HG03139 (cell line): ENCODE results near the gene TMEM260.
"Not testable (repeated sequence)": the region's sequence is repeated elsewhere in the genome, so short reads cannot be mapped to it uniquely, and the experiment has no call there.

Experiments used
- ATAC-seq: cut with Tn5 transposase; IDR thresholded peaks from one replicate; pipeline ENCODE4 v1.9.1; 2021; ENCODE audit not compliant: unreplicated experiment

Gene TMEM260

DNA sequence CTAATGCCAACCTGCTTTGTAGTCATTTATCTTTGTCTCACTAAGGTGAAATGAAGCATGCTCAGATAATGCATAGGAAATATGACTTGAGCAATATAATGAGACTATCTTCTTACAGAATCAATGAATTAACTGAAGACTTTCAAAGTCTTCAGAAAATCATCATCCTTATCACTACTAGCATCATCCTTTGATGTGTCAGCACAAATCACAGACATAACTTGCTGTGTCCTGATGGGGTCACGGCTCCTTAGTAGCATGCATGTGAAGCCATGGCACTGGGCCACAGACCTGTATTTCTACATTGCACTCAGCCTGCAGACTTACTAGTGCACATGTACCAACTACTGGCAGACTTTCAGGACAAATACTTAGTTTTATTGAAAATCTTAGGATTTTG lies 18.9 kb downstream of the TMEM260 start:
- no peak for ATAC-seq

DNA sequence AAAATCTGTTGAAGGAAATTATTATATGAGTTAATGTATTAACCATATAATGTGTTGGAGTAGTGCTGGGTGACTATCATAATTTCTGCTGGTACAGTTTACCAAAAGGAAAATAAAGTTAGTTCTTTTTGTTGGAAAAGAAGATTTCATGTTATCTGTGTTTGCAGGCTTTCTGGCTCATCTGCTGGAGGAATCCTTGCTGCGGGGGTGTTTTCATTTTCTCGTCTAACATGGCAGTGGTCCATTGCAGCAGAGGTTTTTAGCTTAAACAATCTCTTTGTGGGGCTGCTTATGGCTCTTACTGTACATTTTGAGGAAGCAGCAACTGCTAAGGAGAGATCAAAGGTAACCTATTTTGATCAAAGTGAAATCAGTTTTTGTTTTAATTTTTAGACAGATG lies 24.1 kb downstream of the TMEM260 start:
- no peak for ATAC-seq

DNA sequence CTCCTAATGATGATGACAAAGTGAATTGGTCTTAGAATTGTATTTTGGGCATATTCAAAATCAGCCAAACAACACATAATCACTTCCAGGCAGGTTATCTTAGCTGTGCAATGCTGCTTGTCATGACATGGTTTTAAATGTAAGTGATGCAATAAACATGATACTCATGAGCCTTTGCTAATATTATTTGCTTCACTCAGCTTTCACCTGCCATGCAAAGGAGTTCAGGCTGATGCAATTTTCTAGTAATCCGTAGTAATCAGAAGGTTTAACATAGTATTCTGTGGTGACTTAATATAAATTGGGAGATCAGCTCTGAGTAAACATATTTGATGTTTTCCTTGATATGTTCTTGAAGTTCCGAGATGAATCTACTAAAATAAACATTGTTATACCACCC lies 29.1 kb downstream of the TMEM260 start:
- ATAC-seq: no peak

DNA sequence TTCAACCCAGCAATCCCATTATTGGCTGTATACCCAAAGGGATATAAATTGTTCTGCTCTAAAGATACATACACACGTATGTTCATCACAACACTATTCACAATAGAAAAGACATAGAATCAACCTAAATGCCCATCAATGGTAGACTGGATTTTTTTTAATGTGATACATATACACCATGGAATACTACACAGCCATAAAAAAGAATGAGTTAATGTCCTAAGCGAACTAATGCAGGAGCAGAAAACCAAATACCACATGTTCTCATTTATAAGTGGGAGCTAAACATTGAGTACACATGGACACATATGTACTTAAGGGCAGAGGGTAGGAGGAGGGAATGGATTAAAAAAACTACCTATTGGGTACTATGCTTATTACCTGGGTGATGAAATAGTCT lies 32.1 kb downstream of the TMEM260 start:
- not testable (repeated sequence) for ATAC-seq

DNA sequence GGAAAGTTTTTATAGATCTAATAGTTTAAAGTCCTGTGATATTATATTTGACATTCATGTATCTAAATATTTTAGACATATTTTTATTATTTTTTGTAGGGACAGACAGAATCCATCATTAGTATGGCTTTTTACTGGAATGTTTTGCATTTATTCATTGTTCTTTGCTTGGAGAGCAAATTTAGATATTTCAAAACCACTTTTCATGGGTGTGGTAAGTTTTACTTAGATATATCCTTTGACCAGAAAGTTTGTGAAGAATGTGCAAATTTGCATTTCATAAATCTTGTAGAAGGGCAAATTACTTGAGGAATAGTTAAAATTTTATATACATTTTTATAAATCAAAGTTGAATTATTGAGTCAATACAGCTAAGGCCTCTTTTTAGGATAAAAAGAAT lies 37.5 kb downstream of the TMEM260 start:
- ATAC-seq: no peak

DNA sequence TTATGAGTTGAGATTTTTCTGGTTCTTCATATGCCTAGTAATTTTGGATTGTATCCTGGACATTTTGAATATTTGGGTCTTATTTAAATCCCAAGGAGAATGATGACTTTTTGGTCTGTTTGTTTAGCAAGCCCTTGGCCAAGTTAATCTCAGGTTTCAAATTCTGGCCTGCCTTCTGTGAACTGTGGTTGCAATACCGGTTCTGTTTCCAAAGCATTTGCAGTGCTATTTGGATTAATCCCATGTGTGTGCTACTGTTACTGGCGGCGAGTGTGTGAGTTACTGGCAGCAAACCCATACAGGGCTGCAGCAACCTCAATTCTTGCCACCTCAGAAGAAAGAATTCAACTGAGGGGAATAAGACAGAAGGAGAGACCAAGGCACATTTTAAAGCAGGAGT lies 51.1 kb downstream of the TMEM260 start:
- no peak for ATAC-seq

DNA sequence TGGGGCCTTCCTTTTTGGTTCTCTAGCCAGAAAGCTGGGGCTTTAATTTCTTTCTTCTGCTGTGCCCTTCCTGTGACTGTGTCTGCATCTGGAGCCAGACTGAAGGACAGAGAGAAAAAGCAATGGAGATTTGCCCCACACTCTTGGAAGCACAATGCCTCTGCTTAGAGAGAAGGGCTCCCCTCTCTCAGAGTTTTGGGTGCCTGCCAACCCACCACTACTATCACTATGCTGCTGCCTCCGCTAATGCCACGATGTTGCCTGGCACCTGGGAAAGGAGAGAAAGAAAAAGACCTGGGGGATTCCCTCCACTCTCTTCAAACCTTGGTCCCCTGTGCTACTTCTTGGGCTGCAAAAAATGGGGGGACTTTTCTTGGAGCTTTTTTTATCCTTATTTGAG lies 52.6 kb downstream of the TMEM260 start:
- no peak for ATAC-seq

DNA sequence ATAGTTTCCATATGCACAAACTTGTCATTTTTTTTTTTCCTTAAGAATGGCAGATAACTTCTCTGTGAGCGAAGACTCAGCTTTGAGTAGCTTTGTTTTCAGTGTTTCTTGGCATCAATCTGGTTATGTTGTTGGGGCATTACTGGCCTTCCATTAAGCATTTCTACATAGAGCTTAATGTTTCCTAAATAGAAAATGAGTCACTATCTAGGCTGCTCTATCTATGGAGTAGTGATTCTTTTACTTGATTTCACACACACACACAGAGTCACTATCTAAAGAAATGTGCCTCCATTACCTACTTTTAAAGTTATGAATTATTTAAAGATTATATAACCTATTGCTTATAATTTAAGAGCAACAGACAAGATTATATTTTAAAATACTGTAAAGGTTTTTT lies 53.9 kb downstream of the TMEM260 start:
- ATAC-seq: no peak

DNA sequence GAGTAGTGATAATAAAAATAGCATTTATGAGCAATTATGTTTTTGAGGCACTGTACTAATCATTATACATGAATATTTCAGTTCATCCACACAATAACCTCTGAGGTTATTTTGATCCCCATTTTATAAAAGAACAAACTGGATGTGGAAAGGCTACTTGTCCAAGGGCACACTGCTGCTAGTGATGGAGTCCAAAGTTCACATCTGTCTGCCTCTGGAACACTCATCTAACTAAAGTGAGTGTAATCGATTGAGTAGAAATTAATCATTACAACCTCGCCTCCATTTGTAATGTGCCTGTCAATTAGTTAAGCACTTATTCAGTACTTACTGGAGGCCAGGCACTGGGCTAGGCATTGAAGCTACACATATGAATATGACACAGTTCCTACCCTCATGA lies 55.4 kb downstream of the TMEM260 start:
- ATAC-seq: no peak

DNA sequence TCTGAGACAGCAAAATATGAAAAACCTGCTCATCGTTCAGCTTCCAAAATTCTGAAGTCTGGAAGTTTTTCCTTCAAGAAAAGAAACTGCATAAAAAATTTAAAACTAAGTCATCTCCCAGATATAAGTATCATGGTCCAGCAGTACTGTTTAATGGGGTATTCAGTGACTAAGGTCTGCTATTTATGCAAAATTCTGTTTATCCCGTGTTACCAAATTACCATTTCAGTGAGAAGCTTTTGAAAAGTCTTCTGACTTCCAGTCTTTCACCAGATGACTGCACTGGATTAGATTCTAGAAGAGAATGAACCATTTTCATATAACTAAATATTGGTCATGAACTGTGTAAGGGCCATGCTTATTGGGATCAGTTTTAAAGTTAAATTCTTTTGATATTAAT lies 67.9 kb downstream of the TMEM260 start:
- no peak for ATAC-seq

DNA sequence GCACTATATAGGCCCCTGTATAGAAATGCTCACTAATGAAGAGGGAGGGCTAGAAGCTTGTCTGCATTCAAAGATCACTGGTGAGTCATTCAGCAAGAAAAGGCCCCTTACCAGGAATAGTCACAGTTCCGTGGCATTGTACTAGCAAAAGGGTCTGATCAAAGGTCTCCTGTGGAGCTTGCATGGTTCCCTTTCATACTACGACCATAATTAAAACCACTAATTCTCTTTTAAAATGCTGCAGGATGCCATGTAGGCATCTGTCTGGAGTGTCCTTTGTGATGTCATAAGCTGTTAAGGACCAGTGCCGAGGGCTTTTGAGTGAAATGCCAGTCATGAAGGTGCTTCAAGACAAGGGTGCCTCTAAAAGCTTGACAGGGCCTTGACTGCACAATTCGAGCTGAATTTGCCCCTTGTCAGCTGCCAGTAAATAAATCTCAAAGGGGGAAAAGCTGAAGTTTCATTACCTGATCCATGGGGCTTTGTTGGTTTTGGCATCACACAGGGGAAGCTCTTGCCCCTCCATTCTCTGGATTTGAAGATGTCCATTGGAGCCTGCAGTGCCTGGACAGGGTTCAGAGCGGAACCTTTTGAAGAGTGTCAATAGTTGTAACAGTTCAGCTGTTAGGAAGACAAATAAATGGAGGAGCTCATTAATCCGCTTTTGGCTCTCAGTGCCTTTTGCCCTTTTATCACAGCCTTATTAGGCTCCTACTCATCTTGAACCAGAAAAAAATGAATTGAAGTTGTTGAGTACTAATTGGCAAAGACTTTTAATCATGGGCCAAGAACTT lies 69.1 kb downstream of the TMEM260 start:
- ATAC-seq: no peak

DNA sequence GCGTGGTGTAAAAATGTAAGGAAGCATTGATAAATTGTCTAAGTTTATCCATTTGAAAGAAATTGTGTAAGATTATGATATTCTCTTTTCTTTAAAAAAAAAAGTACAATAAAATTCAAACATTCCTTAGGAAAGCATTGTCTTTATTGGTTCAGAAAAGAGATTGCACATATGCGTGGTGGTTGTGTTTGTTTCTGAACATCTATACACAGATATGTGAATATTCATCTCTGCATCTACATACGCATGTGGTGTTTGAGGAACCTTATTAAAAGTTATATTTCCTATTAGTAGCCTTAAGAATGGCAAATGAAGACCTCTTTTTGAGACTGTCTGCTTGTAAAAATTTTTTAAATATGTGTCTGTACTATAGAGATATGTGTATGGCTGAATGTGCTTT lies 69.8 kb downstream of the TMEM260 start:
- ATAC-seq: no peak

DNA sequence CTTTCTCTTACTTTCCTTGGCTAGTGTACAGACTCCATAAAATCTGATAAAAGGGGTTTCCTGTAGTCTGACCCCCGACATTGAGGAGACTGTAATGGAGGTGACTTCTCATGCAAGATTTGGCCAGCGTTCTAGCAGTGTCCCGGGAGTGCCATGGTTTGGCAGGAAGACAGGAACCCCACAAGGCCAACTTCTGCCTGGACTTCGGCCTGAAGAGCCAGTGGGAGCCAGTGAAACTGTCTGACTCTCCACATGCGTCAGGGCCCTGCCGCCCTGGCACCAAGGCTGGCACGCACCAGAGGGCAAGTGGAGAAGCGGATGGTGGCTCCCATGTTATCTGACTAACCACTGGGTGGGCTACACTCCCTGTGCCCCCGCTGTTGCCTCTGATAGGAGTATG lies 70.5 kb downstream of the TMEM260 start:
- no peak for ATAC-seq

DNA sequence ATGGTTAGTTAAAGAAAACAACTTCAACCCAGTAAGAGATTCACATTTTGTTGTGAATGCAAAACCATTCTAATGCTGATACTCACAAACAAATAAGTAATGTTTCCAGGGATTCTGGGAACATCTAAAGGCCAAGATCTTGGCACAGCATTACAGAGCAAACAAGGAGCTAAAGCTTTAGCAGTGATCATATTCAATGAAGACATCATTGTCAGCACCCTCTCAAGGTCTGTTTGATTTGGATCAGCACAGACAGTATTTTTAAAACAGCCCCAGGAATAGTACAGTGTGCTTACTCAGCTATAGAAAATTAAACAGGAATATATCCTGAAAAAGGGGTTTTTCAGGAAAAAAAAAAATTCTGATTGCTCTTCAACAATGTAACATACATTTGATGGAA lies 71.4 kb downstream of the TMEM260 start:
- no peak for ATAC-seq

DNA sequence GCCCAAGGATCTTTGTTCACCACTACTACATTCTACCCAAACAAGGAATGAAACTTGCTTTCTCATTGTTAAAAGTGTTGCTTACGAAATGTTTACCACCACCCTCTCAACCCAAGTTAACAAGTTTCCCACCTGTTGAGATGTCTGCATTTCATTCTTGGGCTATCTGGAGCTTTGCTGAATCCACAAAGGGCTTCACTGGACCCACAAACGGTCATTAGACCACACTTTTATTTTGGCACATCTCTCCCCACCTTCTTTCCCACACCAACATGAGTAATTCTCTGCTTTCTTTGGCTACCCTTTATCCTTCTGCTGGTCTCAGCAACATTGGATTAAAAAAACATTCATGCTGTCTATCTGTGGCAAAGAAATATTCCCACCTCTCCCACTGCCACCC lies 78.0 kb downstream of the TMEM260 start:
- ATAC-seq: no peak

DNA sequence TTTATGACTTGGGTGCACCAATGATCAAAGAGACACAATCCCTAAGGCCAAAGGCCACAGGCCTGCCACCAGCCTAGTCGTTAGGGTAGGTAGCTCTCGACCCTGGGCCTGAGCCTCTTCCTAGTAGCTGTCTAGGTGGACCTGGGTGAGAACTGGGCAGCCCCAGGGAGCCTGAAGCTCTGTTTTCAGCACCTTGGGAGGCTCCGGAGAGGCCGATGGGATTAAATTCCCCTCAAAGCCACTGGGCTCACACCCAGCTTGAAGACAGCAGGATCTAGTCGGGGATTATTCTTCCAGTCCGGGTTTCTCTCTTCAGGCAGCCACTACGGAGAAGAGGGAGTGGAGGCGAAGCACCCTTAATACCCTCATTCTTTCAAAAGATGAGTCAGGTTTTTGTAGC lies 79.8 kb downstream of the TMEM260 start:
- ATAC-seq: no peak

DNA sequence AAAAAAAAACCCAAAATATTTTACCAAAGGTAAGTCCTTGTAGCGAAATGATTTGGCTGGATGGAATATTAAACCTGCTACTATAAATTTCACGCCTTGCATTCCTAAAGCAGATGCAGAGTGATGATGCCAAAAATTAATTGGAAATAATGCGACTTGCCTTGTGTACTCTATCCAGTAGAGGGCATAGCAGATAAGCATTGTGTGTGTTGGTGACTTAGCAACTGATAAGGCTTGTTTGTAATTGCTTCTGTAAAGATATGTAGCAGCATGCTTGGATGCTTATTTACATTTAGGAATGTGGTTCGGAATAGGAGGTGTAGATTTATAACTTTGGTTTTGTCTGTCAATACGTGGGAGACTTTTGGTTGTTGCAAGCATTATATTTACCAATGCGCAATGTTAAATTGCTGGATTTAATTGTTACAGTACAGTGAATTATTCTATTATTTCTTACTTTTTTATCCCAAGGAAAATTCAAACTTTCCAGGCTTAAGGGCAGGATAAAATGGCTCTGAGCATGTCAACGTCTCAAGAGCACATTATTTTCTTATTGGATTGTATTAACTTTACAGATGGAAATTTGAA lies 80.5 kb downstream of the TMEM260 start:
- no peak for ATAC-seq

DNA sequence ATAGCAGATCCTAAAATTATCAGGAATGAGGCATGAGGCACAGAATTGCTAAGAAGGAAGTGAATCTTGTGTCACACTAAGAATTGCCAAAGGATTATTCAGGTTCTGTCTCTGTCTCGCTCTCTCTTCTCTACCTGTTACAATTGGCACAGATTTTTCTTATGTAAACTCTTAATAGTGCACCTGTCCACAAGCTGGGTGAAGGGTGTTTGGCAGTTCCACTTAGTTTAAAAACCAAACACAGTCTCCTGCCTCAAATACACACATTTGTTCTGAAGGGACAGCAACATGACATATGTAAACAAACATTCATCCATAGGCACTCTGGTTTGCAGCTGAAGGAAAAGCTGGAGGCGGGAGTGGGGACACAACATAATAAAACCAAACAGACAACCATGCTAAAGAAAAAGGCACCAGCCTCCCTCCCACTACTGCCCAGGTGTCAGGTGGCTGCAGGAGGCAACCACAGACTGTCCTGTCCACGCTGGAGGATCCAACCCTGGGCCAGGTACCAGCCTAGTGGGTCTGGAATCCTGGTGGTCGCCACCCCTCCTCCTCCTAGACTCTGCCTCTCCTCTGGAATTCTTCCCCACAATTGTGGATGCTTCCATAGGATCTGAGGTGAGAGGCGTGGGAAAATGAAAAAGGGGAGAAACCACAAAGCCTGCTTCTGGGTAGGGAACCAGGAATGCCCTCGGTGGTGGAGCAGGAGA lies 81.2 kb downstream of the TMEM260 start:
- no peak for ATAC-seq

DNA sequence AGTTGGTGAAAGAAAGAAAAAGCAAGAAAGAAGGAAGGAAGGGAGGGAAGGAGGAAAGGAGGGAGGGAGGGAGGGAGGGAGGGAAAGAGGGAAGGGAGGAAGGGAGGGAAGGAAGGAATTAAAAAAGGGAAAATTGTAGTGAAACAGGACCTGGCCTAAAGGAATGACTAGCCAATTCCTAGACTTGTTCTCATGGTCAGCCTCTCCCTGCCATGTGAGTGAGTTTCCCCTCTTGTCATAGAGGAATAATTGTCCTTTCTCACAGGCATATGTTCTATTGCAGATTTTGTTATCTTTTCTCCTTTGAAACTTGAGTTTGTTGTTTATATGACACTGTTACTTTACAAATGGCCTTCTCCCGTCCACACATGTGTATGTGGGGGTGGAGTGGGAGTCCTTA lies 81.9 kb downstream of the TMEM260 start:
- no peak for ATAC-seq

DNA sequence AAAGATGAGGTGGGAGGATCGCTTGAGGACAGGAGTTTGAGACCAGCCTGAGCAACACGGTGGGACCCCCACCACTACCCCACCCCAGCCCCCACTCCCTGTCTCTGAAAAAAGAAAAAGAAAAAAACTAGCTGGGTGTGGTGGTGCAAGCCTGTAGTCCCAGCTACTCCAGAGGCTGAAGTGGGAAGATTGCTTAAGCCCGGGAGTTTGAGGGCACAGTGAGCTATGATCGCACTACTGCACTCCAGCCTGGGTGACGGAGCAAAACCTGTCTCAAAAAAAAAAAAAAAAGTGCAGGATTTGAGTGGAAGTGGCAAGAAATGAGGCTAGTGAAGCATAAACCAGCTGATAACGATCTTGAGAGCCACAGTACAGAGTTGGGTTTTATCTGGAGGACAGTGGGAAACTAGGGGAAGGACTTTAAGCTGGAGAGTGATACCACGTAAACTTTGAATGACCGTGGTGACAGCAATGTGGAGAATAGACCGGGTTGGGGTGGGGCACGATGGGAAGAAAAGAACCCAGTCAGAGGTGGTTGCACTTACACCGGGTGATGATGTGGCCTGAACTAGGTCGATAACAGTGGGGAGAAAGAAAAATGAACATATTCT lies 85.3 kb downstream of the TMEM260 start:
- no peak for ATAC-seq

DNA sequence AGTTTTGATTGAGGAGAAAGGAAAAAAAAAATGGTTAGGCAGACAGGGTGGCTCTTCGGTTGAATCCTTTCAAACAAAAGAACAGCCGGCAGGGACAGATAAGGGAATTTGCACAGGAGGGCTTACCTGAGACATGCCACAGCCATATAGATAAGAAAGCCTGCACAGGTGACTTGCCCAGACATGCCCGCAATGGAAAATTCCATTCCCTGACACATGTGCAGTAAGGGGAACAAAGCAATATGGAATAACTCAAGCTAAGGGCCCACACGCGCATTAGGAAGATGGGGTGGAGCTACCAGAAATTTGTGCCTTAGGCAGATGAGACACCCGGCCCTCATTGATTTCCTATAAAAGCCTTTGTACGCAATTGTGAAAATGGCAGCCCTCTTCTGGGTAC lies 86.7 kb downstream of the TMEM260 start:
- no peak for ATAC-seq

DNA sequence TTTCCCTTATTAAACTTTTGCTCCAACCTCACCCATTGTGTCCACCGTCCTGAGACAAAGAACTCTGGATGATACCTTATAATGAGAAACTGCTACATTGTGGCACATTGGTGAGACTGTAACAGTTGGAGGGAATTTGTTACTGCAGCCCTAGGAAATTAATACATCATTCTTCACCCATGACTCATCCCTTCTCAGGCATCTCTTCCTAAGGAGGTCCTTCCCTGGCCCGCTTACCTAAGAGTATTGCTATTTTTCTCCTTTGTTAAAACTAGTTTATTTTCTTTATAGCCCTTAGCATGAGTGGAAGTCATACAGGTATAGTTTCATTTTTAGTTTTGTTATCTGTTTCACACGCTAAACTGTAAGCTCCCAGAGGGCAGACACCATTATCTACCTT lies 87.1 kb downstream of the TMEM260 start:
- no peak for ATAC-seq
